DMS153 treated with DMSO at 0.1 percent for 48 hours (cell line): ENCODE measurements around the gene TMEM201.

Experiments used
- DNase-seq: peaks from one replicate; lab custom pipeline; 2025; ENCODE audit not compliant: unreplicated experiment; lab: John Stamatoyannopoulos, UW

TMEM201 gene

GRCh38 chr1:9577423-9577822 is 11.3 kb upstream of the TMEM201 start:
- no peak for DNase-seq

GRCh38 chr1:9580942-9581341 is 7.8 kb upstream of the TMEM201 start:
- DNase-seq = no peak

- DNase-seq = no peak
Measured at GRCh38 chr1:9586147-9586766, 2.5 kb upstream of the TMEM201 start.

- no peak for DNase-seq
Measured at GRCh38 chr1:9589144-9589718, 520 bp downstream of the TMEM201 start.

- no peak for DNase-seq
Measured at GRCh38 chr1:9589719-9590157, 1.0 kb downstream of the TMEM201 start.

GRCh38 chr1:9590201-9590600 is 1.5 kb downstream of the TMEM201 start:
- no peak for DNase-seq

GRCh38 chr1:9590945-9591668 is 2.4 kb downstream of the TMEM201 start:
- DNase-seq = no peak

- DNase-seq = no peak
Measured at GRCh38 chr1:9591669-9592509, 3.2 kb downstream of the TMEM201 start.

GRCh38 chr1:9592510-9593075 is 3.9 kb downstream of the TMEM201 start:
- no peak for DNase-seq

GRCh38 chr1:9593147-9593491 is 4.4 kb downstream of the TMEM201 start:
- DNase-seq = no peak

- DNase-seq = peak; percentile 98
Measured at GRCh38 chr1:9593492-9594465, 5.1 kb downstream of the TMEM201 start.

GRCh38 chr1:9594471-9595155 is 5.9 kb downstream of the TMEM201 start:
- no peak for DNase-seq

- DNase-seq = no peak
Measured at GRCh38 chr1:9595156-9595967, 6.7 kb downstream of the TMEM201 start.

- DNase-seq = no peak
Measured at GRCh38 chr1:9595968-9596340, 7.2 kb downstream of the TMEM201 start.

- no peak for DNase-seq
Measured at GRCh38 chr1:9596415-9597123, 7.9 kb downstream of the TMEM201 start.

GRCh38 chr1:9597361-9598315 is 8.9 kb downstream of the TMEM201 start:
- DNase-seq = no peak

- no peak for DNase-seq
Measured at GRCh38 chr1:9598316-9598700, 9.6 kb downstream of the TMEM201 start.
